Glutamatergic neuron (in vitro differentiated cells): ENCODE measurements around the gene DOP1A. TPM values are rescaled to one million over a fixed set of nuclear protein-coding genes. Genes with fewer than 3 reads are reported as not detected.

Source experiments
- DNase-seq: peaks from one replicate; pipeline ENCODE4 v3.0.0; 2022
- H3K27ac Mint-ChIP-seq: one replicate; pipeline ENCODE4 v1.8.0; 2020; ENCODE audit warnings: mild to moderate bottlenecking, mixed read lengths, inconsistent platforms; ENCODE audit not compliant: unreplicated experiment
- H3K27me3 Mint-ChIP-seq: one replicate; pipeline ENCODE4 v1.8.0; 2020; ENCODE audit warnings: mild to moderate bottlenecking, moderate library complexity, mixed read lengths, inconsistent platforms; ENCODE audit not compliant: unreplicated experiment
- H3K36me3 Mint-ChIP-seq: one replicate; pipeline ENCODE4 v1.8.0; 2020; ENCODE audit warnings: mild to moderate bottlenecking, mixed read lengths, inconsistent platforms; ENCODE audit not compliant: unreplicated experiment
- H3K4me1 Mint-ChIP-seq: one replicate; pipeline ENCODE4 v1.8.0; 2020; ENCODE audit warnings: mild to moderate bottlenecking, low read depth, mixed read lengths, inconsistent platforms; ENCODE audit not compliant: unreplicated experiment
- H3K4me3 Mint-ChIP-seq: one replicate; pipeline ENCODE4 v1.8.0; 2020; ENCODE audit warnings: mild to moderate bottlenecking, mixed read lengths, inconsistent platforms; ENCODE audit not compliant: unreplicated experiment
- H3K9me3 Mint-ChIP-seq: one replicate; pipeline ENCODE4 v1.8.0; 2020; ENCODE audit warnings: mild to moderate bottlenecking, moderate library complexity, mixed read lengths, inconsistent platforms; ENCODE audit not compliant: unreplicated experiment
- total RNA-seq: library from RNA; stranded (reverse); fragmentation: NEBNext Ultra II Directional; extraction: Animal tissue kit (Norgen Biotek cat#: 25700); gene quantifications from one replicate; pipeline ENCODE4 v1.2.1, GENCODE V29; 2021; ENCODE audit not compliant: unreplicated experiment
- TF ChIP-seq, protein P1 (sequence below): fragments of 200-600 bp; sonication (generic); IDR thresholded peaks from one replicate; pipeline ENCODE4 v1.5.0; 2021; ENCODE audit not compliant: partially characterized antibody, unreplicated experiment

The DOP1A gene
- total RNA-seq, 1 donor from 2014 or later = 40.8 TPM

DNA sequence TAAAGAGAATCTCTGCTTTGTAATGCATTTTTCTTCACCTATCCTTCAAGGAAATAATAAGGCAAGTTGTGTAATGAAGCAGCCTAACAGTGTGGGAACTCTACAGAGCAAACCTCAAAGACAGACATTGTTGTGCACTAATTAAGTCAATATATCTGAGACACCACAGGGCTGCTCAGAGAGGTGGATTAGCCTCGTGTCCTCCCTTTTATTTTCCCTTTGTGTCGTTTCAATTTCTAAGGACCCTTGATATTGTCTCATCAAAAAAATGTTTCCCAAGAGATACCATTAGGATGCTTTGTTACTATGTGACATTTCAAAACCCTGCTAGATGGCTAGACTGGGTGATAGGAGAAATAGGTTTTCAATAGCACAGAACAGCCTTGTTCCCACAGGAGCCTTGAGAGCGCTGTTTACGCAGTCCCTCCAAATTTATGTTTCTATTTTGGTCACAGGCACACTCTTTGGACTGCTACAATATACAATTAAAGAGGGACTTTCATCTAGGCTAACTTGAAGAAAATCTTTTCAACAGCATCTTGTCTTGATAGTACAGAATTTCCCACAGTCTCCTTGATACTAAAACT, 24.9 kb upstream of the DOP1A start:
- TF ChIP-seq, protein P1, sequence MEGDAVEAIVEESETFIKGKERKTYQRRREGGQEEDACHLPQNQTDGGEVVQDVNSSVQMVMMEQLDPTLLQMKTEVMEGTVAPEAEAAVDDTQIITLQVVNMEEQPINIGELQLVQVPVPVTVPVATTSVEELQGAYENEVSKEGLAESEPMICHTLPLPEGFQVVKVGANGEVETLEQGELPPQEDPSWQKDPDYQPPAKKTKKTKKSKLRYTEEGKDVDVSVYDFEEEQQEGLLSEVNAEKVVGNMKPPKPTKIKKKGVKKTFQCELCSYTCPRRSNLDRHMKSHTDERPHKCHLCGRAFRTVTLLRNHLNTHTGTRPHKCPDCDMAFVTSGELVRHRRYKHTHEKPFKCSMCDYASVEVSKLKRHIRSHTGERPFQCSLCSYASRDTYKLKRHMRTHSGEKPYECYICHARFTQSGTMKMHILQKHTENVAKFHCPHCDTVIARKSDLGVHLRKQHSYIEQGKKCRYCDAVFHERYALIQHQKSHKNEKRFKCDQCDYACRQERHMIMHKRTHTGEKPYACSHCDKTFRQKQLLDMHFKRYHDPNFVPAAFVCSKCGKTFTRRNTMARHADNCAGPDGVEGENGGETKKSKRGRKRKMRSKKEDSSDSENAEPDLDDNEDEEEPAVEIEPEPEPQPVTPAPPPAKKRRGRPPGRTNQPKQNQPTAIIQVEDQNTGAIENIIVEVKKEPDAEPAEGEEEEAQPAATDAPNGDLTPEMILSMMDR = no peak
- peak overlapping the region; percentile 73 for H3K27ac Mint-ChIP-seq
- H3K36me3 Mint-ChIP-seq = no peaks in the 10 kb centered on the region
- H3K4me3 Mint-ChIP-seq = peak overlapping the region; percentile 46
- no peak for DNase-seq
- peaks cover 11% of the 10 kb centered on the region for H3K4me1 Mint-ChIP-seq
- H3K27me3 Mint-ChIP-seq = no peaks in the 10 kb centered on the region
- H3K9me3 Mint-ChIP-seq = no peaks in the 10 kb centered on the region

GRCh38 chr6:83044091-83044768, 23.2 kb upstream of the DOP1A start:
- H3K4me3 Mint-ChIP-seq = no peak overlapping the region
- no peak for DNase-seq
- no peaks in the 10 kb centered on the region for H3K9me3 Mint-ChIP-seq
- H3K27ac Mint-ChIP-seq = no peak overlapping the region
- peaks cover 11% of the 10 kb centered on the region for H3K4me1 Mint-ChIP-seq
- TF ChIP-seq, protein P1 = no peak
- H3K36me3 Mint-ChIP-seq = no peaks in the 10 kb centered on the region
- no peaks in the 10 kb centered on the region for H3K27me3 Mint-ChIP-seq

DNA sequence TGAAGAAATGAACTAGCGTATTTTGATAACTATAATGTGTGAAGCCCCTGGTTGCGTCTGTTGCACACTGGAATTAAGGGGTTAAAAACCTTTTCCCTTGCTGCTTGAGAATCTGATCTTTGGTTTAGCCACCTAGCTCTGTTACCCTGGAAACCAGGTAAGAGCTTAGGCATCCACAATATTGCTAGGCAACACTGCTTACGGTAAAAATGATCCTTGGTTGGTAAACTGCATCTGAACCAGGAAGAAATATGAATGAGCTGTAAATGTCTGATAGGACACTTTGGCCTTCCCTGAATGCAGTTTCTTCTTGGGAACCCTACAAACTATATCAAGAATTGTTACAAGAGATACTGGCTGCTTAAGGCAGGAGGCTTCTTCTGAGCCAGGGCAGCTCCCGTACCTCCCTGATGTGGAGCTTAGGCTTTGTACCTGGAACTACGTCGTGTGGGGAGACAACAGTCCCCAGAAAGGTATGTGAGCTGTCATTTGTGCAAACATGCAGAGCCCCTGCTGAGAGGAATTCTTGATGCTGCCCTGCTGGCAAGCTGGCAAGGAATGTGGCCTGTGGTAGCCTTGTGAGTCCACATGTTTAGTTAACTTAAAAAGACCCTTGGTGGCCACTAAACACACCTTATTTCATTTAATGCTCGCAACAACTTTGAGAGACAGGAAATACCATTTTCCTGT, 20.3 kb upstream of the DOP1A start:
- DNase-seq = no peak
- Mint-ChIP-seq H3K4me3 (no peak overlapping the region), H3K36me3 (no peaks in the 10 kb centered on the region), H3K27ac (no peak overlapping the region), H3K27me3 (no peaks in the 10 kb centered on the region), H3K4me1 (peaks cover 11% of the 10 kb centered on the region), H3K9me3 (no peaks in the 10 kb centered on the region)
- TF ChIP-seq, protein P1 = no peak

GRCh38 chr6:83051377-83052172, 15.9 kb upstream of the DOP1A start:
- Mint-ChIP-seq H3K4me3 (no peak overlapping the region), H3K4me1 (peaks cover 3% of the 10 kb centered on the region), H3K9me3 (no peaks in the 10 kb centered on the region), H3K27me3 (no peaks in the 10 kb centered on the region), H3K36me3 (no peaks in the 10 kb centered on the region), H3K27ac (no peak overlapping the region)
- TF ChIP-seq, protein P1 = no peak
- DNase-seq = no peak
